Measurements from ENCODE around the gene DNAI1. TPM values are rescaled to one million over a fixed set of nuclear protein-coding genes. Genes with fewer than 3 reads are reported as not detected.
"Not testable (repeated sequence)": the region's sequence is repeated elsewhere in the genome, so short reads cannot be mapped to it uniquely, and the experiment has no call there.

The DNAI1 gene
- total RNA-seq, 1 donor from 2014 or later: not detected

- Mint-ChIP-seq H3K27ac (no peak overlapping the region), H3K4me3 (no peak overlapping the region), H3K4me1 (no peaks in the 10 kb centered on the region), H3K9me3 (no peaks in the 10 kb centered on the region), H3K27me3 (no peaks in the 10 kb centered on the region), H3K36me3 (ENCODE audit: low read depth) (peaks cover 2% of the 10 kb centered on the region)
- ChIA-PET CTCF (interaction anchor here (0.6 to 2.1 kb wide), 3 partner anchors 10 to 161 kb away, joined by 3 to 8 read pairs (median 3); no protein-coding TSS in a partner anchor), POLR2A (no interaction called here)
- TF ChIP-seq CTCF (IDR thresholded peaks at IDR 0.05): no peak
- ATAC-seq (ENCODE audit: low read depth) (no peak), DNase-seq (no peak)
- intact Hi-C loops (cut with micrococcal nuclease): no loop called here
Observed at GRCh38 chr9:34430843-34431437, 27.7 kb upstream of the DNAI1 start.

- Mint-ChIP-seq H3K4me3 (no peak overlapping the region), H3K4me1 (no peaks in the 10 kb centered on the region), H3K36me3 (ENCODE audit: low read depth) (peaks cover 2% of the 10 kb centered on the region), H3K27ac (no peak overlapping the region), H3K27me3 (no peaks in the 10 kb centered on the region), H3K9me3 (no peaks in the 10 kb centered on the region)
- ATAC-seq (ENCODE audit: low read depth) (no peak), DNase-seq (no peak)
- ChIA-PET POLR2A (no interaction called here), CTCF (interaction anchor here (1.2 to 2.1 kb wide), 2 partner anchors 28 to 160 kb away, joined by 3 to 8 read pairs; no protein-coding TSS in a partner anchor)
- intact Hi-C loops (cut with micrococcal nuclease): no loop called here
- no peak for TF ChIP-seq CTCF (IDR thresholded peaks at IDR 0.05)
Observed at GRCh38 chr9:34431667-34432066, 26.9 kb upstream of the DNAI1 start.

- TF ChIP-seq CTCF (IDR thresholded peaks at IDR 0.05): no peak
- peak; percentile 85 for ATAC-seq (ENCODE audit: low read depth)
- H3K9me3 Mint-ChIP-seq: no peaks in the 10 kb centered on the region
- intact Hi-C loops (cut with micrococcal nuclease): loop anchor here (1.0 to 2.0 kb wide), 6 partner anchors 22 to 197 kb away; partner anchors contain the start of genes DNAI1 and FAM219A
- no peak overlapping the region for H3K27ac Mint-ChIP-seq
- CTCF ChIA-PET: interaction anchor here (1.6 to 1.8 kb wide), 2 partner anchors 63 to 64 kb away, joined by 11 to 14 read pairs; no protein-coding TSS in a partner anchor
- peaks cover 8% of the 10 kb centered on the region for H3K36me3 Mint-ChIP-seq (ENCODE audit: low read depth)
- H3K4me1 Mint-ChIP-seq: no peaks in the 10 kb centered on the region
- H3K27me3 Mint-ChIP-seq: no peaks in the 10 kb centered on the region
- POLR2A ChIA-PET: no interaction called here
- no peak for DNase-seq
- H3K4me3 Mint-ChIP-seq: no peak overlapping the region
Observed at GRCh38 chr9:34437006-34437925, 21.3 kb upstream of the DNAI1 start.

GRCh38 chr9:34437926-34438307 lies 20.7 kb upstream of the DNAI1 start:
- H3K4me3 Mint-ChIP-seq; DNase-seq; H3K4me1 Mint-ChIP-seq; ATAC-seq (ENCODE audit: low read depth); H3K27ac Mint-ChIP-seq; POLR2A ChIA-PET; H3K36me3 Mint-ChIP-seq (ENCODE audit: low read depth); H3K27me3 Mint-ChIP-seq; H3K9me3 Mint-ChIP-seq: not testable (repeated sequence)
- intact Hi-C loops (cut with micrococcal nuclease): loop anchor here (1.0 to 2.0 kb wide), 6 partner anchors 21 to 196 kb away; partner anchors contain the start of genes DNAI1 and FAM219A
- CTCF ChIA-PET: interaction anchor here (1.3 to 1.8 kb wide), 3 partner anchors 63 to 154 kb away, joined by 4 to 14 read pairs (median 5); no protein-coding TSS in a partner anchor

- intact Hi-C loops (cut with micrococcal nuclease); H3K27ac Mint-ChIP-seq; POLR2A ChIA-PET; DNase-seq; ATAC-seq (ENCODE audit: low read depth); H3K4me3 Mint-ChIP-seq; H3K9me3 Mint-ChIP-seq; H3K27me3 Mint-ChIP-seq; H3K36me3 Mint-ChIP-seq (ENCODE audit: low read depth); H3K4me1 Mint-ChIP-seq: not testable (repeated sequence)
- CTCF ChIA-PET: interaction anchor here (1.1 to 1.8 kb wide), 5 partner anchors 17 to 166 kb away, joined by 4 to 14 read pairs (median 5); no protein-coding TSS in a partner anchor
Observed at GRCh38 chr9:34438465-34438864, 20.1 kb upstream of the DNAI1 start.

Measured in activated B cell treated with CpG ODN at 0.5 μM for 24 hours (primary cell).